ENCODE measurements around the gene GRIN2A.

DNA sequence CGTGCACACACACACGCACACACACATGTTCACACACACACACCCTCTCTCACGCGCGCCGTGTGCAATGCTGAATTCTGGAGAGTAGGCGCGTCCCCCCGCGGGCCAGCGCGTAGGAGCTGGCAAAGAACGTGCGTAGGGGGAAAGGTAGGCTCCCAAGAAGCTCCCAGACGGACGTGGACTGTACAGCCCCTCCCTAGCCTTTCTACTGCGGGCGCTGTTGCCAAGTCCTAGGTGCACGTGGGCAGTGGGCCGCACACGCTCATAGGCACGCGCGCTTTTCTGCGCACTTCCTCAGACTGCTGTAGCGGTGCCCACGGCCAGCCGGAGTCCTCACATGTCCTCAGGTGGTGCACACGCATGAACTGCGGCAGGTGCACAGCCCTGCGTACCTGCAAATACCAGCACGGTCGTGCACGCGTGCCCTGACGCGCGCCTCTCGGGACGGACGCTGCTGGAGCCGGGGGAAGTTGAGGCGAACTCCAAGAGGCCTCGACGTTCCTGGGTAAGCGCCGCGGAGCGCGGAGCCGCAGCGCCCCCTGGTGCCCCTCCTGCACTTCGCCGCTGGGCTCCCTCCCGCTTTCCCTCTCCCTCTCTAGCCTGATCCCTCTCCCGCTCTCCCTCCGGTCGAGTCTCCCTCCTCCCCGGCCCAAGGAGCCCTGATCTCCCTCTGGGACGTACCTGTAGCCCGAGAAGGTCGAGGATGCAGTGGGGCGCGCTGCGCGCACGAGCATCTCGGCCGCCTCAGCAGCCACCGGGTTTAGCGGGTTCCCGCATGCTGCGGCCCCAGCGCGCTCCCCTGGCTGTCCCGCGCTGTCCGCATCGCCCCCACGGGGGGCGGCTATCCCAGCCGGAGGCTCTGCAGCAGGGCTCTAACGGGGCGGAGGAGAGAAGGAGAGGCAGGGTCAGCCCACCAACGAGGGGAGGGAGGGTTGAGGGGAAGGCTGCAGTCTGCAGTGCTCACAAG is 749 bp downstream of the GRIN2A start:
- TF ChIP-seq, protein P1, sequence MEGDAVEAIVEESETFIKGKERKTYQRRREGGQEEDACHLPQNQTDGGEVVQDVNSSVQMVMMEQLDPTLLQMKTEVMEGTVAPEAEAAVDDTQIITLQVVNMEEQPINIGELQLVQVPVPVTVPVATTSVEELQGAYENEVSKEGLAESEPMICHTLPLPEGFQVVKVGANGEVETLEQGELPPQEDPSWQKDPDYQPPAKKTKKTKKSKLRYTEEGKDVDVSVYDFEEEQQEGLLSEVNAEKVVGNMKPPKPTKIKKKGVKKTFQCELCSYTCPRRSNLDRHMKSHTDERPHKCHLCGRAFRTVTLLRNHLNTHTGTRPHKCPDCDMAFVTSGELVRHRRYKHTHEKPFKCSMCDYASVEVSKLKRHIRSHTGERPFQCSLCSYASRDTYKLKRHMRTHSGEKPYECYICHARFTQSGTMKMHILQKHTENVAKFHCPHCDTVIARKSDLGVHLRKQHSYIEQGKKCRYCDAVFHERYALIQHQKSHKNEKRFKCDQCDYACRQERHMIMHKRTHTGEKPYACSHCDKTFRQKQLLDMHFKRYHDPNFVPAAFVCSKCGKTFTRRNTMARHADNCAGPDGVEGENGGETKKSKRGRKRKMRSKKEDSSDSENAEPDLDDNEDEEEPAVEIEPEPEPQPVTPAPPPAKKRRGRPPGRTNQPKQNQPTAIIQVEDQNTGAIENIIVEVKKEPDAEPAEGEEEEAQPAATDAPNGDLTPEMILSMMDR (conservative IDR thresholded peaks at IDR 0.05): peak; percentile 91
- TF ChIP-seq ZFX (IDR thresholded peaks at IDR 0.05): no peak

Data from C4-2B (cell line).